Esophagus squamous epithelium (tissue), 5 donors: ENCODE data around the gene DGKB. TPM values are rescaled to one million over a fixed set of nuclear protein-coding genes. Genes with fewer than 3 reads are reported as not detected.

ENCODE experiments used
- DNase-seq: peaks from one replicate; lab custom pipeline; 2025; lab: John Stamatoyannopoulos, UW
- H3K27ac ChIP-seq, 4 donors: fragments of 200-600 bp; sonication (generic); one replicate each; pipeline ENCODE4 v1.5.1; 2016 to 2019; ENCODE audit warnings: mild to moderate bottlenecking in 1 of 4
- H3K27me3 ChIP-seq, 4 donors: fragments of 200-600 bp; sonication (generic); 1 replicate in 3 of 4; 2 replicates in 1 of 4; pipeline versions ENCODE4 v1.5.1 to v1.6.0; 2017 to 2021; ENCODE audit warnings: antibody characterized with exemption in 1 of 4
- H3K36me3 ChIP-seq, 3 donors: fragments of 200-600 bp; sonication (generic); one replicate each; pipeline ENCODE4 v1.5.1; 2016 to 2019
- H3K4me1 ChIP-seq, 3 donors: fragments of 200-600 bp; sonication (generic); one replicate each; pipeline ENCODE4 v1.5.1; 2017 to 2019
- H3K4me3 ChIP-seq, 4 donors: fragments of 200-600 bp; sonication (generic); 1 replicate in 3 of 4; 2 replicates in 1 of 4; pipeline ENCODE4 v1.5.1; 2016 to 2019; ENCODE audit warnings: mild to moderate bottlenecking in 2 of 4, moderate library complexity in 1 of 4
- H3K9me3 ChIP-seq, 3 donors: fragments of 200-600 bp; sonication (generic); one replicate each; pipeline ENCODE4 v1.5.1; 2016 to 2019
- CTCF ChIP-seq, 6 experiments: fragments of 450-650 bp in 4 of 6; fragments of 200-600 bp in 2 of 6; sonication (generic) in 2 of 6; IDR thresholded peaks; one replicate each; pipeline ENCODE4 v1.5.1; 2016 to 2019; ENCODE audit warnings: antibody characterized with exemption in 6 of 6, mild to moderate bottlenecking in 4 of 6, moderate library complexity in 4 of 6
- POLR2A ChIP-seq, 4 donors: fragments of 450-650 bp; IDR thresholded peaks; one replicate each; pipeline ENCODE4 v1.6.1; 2017; ENCODE audit warnings: antibody characterized with exemption in 4 of 4, mild to moderate bottlenecking in 4 of 4, moderate library complexity in 3 of 4
- WGBS, 2 donors: methylation state at CpG; one replicate each; pipeline ENCODE4 v1.1.5; 2018; 5-methylcytosine and 5-hydroxymethylcytosine counted together
- intact Hi-C: fragments of 100-400 bp; cut with DNase I; formaldehyde crosslinking; loops from one replicate; pipeline ENCODE4 v1.15.0; 2022
- total RNA-seq, 4 donors: library from RNA; depleted of rRNA; stranded (reverse); fragments of >200 nt; gene quantifications; one replicate each; pipeline ENCODE4 v1.1.0, GENCODE V29; 2016
- donor health status: DM: yes; HTN: yes; CAD: no.

Gene DGKB
- total RNA-seq, 4 donors from 2014 or later = 0.09 to 1.1 (median 0.23) TPM; not detected in 1

GRCh38 chr7:14201353-14201752 lies 701.2 kb downstream of the DGKB start:
- Histone ChIP-seq H3K27ac (no peak overlapping the region), H3K4me1 (peaks cover 0 to 13% (median 0%) of the 10 kb centered on the region in 3 donors), H3K9me3 (no peaks in the 10 kb centered on the region), H3K36me3 (no peaks in the 10 kb centered on the region), H3K4me3 (no peak overlapping the region), H3K27me3 (no peaks in the 10 kb centered on the region)
- DNase-seq = no peak
- intact Hi-C loops = no loop called here
- 84 to 86% methylated on average over 3 of the region's 3 CpGs for WGBS, 2 donors
- TF ChIP-seq POLR2A (IDR thresholded peaks at IDR 0.05) (no peak), CTCF (IDR thresholded peaks at IDR 0.05) (no peak)

- Histone ChIP-seq H3K4me1 (peaks cover 0 to 27% (median 3%) of the 10 kb centered on the region in 3 donors), H3K9me3 (no peaks in the 10 kb centered on the region)
- TF ChIP-seq CTCF (IDR thresholded peaks at IDR 0.05) (no peak), POLR2A (IDR thresholded peaks at IDR 0.05) (no peak)
These were observed 703.2 kb downstream of the DGKB start for GRCh38 chr7:14199336-14199735.

GRCh38 chr7:14197280-14197679 lies 705.3 kb downstream of the DGKB start:
- Histone ChIP-seq H3K27ac (peak overlapping the region in 1 of 4 donors; percentile 2), H3K4me3 (no peak overlapping the region), H3K27me3 (no peaks in the 10 kb centered on the region), H3K9me3 (no peaks in the 10 kb centered on the region), H3K4me1 (peaks cover 0 to 27% (median 3%) of the 10 kb centered on the region in 3 donors), H3K36me3 (no peaks in the 10 kb centered on the region)
- no peak for TF ChIP-seq POLR2A (IDR thresholded peaks at IDR 0.05)
- TF ChIP-seq CTCF (IDR thresholded peaks at IDR 0.05) = no peak
- no peak for DNase-seq
- WGBS, 2 donors = 31 to 39% methylated on average over 3 of the region's 3 CpGs
- intact Hi-C loops = no loop called here

More at GRCh38 chr7:14199336-14199735, 703.2 kb downstream of the DGKB start:
- no peak for DNase-seq
- Histone ChIP-seq H3K4me3 (no peak overlapping the region), H3K36me3 (no peaks in the 10 kb centered on the region), H3K27me3 (no peaks in the 10 kb centered on the region), H3K27ac (no peak overlapping the region)
- intact Hi-C loops = no loop called here
- WGBS, 2 donors = 88 to 92% methylated on average over 2 of the region's 2 CpGs

GRCh38 chr7:14196555-14196954 lies 706.0 kb downstream of the DGKB start:
- peaks cover 0 to 28% (median 3%) of the 10 kb centered on the region in 3 donors for H3K4me1 ChIP-seq
- 24 to 44% methylated on average over 2 of the region's 2 CpGs for WGBS, 2 donors
- no peak overlapping the region for H3K4me3 ChIP-seq
- DNase-seq = no peak
- no peak for TF ChIP-seq CTCF (IDR thresholded peaks at IDR 0.05)
- TF ChIP-seq POLR2A (IDR thresholded peaks at IDR 0.05) = no peak
- intact Hi-C loops = no loop called here
- no peaks in the 10 kb centered on the region for H3K27me3 ChIP-seq
- H3K36me3 ChIP-seq = no peaks in the 10 kb centered on the region
- H3K27ac ChIP-seq = peak overlapping the region in 1 of 4 donors; percentile 2
- no peaks in the 10 kb centered on the region for H3K9me3 ChIP-seq

GRCh38 chr7:14195871-14196270 lies 706.7 kb downstream of the DGKB start:
- TF ChIP-seq POLR2A (IDR thresholded peaks at IDR 0.05) (no peak), CTCF (IDR thresholded peaks at IDR 0.05) (no peak)
- peaks cover 0 to 30% (median 3%) of the 10 kb centered on the region in 3 donors for H3K4me1 ChIP-seq
- H3K9me3 ChIP-seq = no peaks in the 10 kb centered on the region
- WGBS, 2 donors = 44 to 73% methylated on average over 4 of the region's 4 CpGs
- no peak for DNase-seq
- no peak overlapping the region for H3K4me3 ChIP-seq
- intact Hi-C loops = no loop called here
- no peaks in the 10 kb centered on the region for H3K27me3 ChIP-seq
- no peaks in the 10 kb centered on the region for H3K36me3 ChIP-seq
- H3K27ac ChIP-seq = peak overlapping the region in 1 of 4 donors; percentile 25
